ENCODE measurements around the gene PAQR3.
A peak's percentile ranks its signal among the peaks of the same experiment; 100 is the strongest.
"Not testable (repeated sequence)": the region's sequence is repeated elsewhere in the genome, so short reads cannot be mapped to it uniquely, and the experiment has no call there.

PAQR3 gene

DNA sequence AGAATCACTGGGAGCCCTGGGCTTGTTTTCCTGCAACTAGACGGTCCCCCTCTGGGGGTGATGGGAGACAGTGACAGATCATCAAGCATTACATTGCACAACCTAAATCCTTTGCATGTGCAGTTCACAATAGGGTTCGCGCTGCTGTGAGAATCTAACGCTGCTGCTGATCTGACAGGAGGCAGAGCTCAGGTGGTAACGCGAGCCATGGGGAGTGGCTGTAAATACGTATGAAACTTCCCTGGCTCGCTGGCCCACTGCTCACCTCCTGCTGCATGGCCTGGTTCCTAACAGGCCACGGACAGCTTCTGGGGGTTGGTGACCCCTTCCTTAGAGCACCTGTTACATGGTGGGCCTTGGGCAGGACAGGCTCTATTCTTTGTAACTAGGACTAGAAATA, 10.4 kb downstream of the PAQR3 start:
- no peak for DNase-seq (ENCODE audit: low spot score)

DNA sequence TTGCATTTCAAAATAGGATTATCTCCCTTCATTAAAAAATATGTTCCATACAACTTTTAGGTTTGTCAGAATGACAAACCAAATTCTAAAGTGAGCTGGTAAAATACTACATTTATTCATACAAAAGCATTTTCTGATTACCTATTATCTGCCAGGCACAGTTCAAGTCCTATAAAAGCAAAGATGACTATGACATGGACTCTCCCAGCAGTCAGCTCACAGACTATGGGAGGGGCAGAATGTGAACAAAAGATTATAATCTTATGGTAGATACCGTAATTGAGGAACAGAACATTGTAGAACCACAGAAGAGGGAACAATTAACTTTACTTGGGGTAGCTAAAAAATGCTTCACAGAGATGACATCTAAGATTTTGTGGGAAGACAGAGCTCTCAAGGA, 12.4 kb downstream of the PAQR3 start:
- DNase-seq (ENCODE audit: low spot score): no peak

DNA sequence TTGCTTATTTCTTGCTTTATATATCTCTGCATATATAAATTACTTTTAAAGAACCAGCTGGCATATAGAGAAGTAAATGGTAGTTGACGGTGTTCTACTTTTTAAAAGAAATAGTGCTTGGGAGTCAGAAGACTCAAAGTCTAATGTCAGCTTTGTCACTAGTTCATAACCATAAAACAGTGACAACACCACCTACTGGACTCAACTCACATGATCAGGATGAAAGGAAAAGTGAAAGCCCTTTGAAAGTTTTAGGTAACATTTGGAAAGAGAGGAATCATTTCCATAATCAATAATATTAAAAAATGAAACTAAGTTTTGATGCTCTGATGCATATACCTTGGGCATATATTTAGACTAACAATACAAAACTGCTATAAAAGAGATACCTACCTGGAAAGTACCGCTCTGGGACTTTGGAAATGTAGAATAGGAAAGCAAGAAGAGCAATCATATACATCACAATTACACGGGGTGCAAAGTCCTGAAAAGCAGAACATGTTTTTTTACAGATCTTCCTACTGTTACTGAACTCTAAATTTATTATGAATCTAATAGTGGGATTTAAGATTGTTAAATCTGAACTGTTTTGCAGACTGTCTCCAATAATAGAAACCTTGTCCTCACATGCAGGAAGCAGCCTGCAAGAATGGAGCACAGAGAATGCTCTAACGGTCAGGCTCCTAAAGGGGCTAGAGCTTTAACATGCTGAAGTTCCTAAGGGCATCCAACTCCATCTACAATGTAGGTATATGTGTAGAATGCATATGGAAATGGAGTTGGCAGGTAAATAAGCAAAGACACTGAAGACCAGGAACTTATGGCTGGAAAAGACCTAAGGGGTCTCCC, 15.6 kb downstream of the PAQR3 start:
- DNase-seq (ENCODE audit: low spot score): no peak

DNA sequence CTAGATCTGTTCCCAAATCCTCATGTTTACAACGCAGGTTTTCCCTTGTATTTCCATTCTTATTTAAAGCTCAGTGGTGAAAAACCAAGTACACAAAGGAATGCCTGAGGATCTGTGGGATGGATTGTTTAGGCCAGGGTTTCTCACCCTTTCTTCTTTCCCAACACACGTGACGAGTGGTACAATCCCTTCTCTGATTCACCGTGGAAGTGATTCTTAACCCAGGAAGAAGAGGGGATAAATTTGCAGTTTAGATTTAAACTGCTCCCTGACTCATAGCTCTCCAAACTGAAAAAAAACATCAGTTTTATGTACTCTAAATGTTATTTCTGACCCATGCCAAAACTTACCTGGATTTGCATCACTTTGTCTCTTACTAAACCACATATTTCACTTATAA, 17.0 kb downstream of the PAQR3 start:
- DNase-seq (ENCODE audit: low spot score): peak; percentile 20

DNA sequence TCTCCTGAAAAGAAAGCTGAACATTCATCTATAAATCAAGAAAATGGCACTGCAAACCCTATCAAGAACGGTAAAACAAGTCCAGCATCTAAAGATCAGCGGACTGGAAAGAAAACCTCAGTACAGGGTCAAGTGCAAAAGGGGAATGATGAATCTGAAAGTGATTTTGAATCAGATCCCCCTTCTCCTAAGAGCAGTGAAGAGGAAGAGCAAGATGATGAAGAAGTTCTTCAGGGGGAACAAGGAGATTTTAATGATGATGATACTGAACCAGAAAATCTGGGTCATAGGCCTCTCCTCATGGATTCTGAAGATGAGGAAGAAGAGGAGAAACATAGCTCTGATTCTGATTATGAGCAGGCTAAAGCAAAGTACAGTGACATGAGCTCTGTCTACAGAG, 28.6 kb downstream of the PAQR3 start:
- no peak for DNase-seq (ENCODE audit: low spot score)

DNA sequence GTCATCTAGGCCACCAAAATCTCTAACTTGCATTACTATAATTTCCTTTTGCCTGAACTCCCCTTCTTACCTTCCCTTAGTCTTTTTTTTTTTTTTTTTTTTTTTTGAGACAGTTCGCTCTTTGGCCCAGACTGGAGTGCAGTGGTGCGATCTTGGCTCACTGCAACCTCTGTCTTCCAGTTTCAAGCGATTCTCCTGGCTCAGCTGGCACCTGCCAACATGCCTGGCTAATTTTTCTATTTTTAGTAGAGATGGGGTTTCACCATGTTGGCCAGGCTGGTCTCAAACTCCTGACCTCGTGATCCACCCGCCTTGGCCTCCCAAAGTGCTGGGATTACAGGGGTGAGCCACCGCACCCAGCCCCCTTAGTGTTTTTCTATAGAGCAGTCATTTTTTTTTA, 30.3 kb downstream of the PAQR3 start:
- DNase-seq (ENCODE audit: low spot score): not testable (repeated sequence)

DNA sequence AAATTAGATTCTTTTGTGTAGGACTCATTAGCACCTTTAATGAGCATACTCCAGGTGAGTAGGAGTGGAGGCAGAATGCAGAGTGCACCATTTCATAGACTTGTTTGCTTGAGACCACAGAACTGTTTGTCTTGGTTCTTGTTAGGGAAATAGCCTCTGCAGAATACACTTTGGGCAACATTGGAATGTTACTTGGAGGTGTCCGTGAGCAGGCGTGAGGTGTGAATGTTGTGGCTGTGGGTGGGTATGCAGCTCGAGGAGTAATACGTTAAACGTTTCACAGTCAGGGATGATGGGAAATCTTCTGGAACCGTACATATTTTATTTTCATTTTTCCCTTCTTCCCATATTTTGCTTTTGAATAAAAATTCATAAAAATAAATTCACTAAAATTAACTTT, 31.6 kb downstream of the PAQR3 start:
- no peak for DNase-seq (ENCODE audit: low spot score)

DNA sequence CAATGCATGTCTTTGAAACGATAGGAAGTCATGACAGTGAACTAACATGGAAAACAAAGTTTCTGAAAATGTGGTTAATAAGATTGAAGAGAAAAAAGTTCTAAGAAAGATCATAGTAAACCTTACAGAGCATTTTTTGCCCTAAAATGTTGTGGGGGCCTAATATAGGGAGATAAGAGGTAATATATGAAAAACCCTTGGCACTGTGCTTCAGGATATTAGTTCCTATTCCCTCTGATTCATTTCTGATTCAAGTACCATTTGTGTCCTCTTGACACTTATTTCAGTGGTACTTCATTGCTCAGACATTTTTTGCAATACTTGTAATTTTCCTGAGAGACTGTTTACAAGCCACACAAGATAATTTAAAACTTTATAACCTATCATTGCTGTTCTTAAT, 35.1 kb downstream of the PAQR3 start:
- no peak for DNase-seq (ENCODE audit: low spot score)

DNA sequence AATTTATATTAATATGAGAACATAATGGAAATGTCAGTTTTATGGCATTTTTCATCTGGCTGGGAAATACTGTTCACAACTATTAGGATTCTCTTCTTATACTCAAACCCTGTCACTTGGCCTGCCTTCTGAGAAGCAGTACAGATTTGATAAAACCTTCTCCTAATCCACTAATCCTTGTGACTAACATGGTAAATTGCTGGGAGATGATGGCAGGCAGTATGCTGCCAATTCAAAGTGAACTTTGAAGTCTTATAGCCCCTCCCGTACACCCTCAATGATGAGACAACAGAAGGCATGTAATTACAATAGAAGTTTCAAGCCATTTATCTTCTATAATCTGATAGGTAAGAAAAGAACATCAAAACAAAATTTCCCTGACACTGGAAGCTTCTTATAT, 36.9 kb downstream of the PAQR3 start:
- no peak for DNase-seq (ENCODE audit: low spot score)

DNA sequence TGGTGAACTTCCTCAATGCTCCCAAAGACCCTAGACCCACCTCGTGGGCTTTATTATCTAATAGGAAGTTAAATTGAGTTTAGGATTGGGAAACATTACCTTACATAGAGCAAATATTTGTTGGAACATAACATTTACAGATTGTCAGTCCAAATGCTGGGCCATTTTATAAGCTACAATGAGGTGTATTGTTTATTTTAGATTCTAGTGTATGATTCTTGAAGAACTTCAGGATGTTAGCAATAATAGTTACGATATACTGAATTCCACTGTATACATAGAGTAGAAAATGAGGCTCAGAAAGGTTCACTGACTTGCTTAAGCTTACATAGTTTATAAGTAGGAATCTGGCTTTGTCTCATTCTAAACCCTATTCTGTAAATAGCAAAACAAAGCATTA, 37.4 kb downstream of the PAQR3 start:
- DNase-seq (ENCODE audit: low spot score): no peak

DNA sequence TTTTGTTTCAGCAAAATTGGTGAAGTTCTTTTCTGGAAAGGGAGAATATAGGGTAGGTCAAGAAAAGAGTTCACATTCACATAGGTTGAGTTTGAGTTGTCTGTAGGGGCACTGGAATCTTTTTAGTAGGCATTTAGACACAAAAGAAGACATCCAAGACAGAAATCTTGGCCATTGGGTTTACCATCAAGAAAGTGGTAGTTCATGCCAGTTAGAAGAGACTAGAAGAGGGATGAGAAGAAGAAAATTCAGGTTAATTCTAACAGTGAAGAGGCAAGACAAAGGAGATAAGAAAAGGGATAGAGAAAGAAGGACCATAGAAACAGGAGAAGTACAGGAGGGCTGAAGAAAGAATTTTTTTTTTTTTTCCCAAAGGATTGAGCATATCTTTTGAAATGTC, 39.9 kb downstream of the PAQR3 start:
- no peak for DNase-seq (ENCODE audit: low spot score)

DNA sequence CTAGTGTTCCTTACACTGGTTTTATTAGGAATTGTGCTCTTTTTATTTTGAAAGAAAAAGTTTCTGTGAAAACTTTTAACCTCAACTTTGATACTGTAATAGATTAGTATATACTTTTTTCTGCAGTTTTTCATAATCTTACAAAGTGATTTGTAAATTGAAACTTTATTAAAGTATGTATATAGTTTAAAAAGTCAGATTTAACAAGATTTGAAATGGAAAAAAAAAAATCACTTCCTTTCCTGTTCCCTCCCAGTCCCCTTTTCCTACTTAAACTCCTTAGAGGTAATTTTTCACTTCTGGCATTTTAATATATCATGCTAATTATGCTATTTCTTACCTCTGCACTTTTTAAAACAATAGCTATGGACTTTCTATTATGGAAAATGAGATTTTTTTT, 49.3 kb downstream of the PAQR3 start:
- no peak for DNase-seq (ENCODE audit: low spot score)

DNA sequence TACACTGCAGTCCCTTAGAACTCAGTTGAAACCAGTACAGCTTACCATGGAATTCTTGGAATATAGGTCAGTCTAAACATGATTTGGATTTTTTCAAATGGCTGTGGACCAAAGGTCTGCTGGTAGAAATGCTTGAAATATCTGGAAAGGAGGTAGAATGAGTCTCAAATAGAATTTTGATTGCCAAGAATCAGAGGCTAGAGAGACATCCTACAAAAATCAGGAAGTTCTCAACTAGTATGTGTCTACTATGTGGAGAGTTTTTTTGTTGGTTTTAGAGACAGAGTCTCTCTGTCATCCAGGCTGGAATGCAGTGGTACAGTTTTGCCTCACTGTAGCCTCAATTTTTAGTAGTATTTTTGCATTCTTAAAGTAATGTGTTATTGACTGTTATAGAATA, 53.6 kb downstream of the PAQR3 start:
- DNase-seq (ENCODE audit: low spot score): peak; percentile 35

DNA sequence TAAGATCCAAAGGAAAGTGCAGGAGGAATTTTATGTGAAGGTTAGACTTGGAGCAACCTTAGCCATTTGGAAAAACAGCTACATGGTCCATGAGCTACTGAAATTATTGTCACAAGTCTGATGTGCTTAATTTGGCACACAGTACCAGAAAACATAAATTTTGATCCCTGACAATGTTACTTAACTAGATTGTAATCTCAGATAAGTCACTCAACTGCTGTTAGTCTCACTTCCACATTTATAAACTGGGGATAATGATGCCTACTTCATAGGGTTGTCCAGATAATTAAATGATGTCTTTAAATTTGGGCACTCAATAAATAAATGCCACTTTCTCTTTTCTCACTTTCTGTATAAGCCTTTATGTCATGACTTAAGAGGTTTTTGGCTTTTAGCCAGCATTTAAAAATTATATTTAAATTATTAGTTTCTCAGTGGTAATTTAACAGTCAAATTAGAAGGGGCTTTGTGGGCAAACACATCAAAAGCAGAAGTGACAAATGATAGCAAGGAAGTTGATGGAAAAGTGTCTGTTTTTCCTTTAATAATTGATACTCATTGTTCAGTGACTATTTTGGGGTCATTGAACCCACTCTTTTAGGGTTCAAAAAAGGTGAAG, 58.3 kb downstream of the PAQR3 start:
- no peak for DNase-seq (ENCODE audit: low spot score)

DNA sequence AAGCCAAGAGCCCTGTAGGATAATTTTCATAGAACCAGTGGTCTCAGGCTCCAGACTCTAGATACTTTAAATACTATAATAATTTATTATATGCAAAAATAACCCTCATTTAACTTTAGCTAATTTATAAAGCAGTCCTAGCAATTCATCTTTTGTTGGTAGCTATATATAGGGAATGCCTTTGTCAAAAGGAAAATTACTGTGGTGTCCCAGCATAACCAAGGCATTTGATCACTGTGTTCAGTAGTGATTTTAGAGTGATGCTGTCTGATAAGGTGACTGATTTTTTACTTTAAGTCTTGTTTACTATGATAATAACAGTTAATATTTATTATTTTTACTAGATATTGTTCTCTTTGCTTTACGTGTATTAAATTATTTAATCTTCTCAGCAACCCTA, 61.2 kb downstream of the PAQR3 start:
- DNase-seq (ENCODE audit: low spot score): no peak

DNA sequence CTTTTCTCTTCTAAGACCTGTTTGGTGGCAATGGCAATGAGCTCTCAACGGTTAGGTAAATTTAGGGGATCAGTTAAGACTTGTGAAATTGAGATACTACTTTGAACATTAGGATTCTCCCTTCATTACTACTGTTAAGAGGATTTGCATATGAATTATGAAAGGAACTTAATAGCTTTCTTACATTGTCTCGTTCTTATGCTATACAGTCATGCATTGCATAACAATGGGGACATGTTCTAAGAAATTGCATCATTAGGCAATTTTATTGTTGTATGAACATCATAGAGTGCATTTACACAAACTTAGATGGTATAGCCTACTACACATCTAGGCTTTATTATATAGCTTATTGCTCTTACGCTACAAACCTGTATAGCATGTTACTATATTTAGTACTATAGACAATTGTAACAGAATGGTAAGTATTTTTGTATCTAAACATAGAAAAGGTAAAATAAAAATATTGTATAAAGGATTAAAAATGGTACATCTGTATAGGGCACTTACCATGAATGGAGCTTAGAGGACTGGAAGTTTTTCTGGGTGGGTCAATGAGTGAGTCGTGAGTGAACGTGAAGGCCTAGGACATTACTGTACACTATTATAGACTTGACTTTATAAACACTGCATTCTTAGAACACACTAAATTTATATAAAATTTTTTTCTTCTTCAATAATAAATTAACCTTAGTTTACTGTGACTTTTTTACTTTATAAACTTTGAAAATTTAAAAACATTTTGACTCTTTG, 62.5 kb downstream of the PAQR3 start:
- DNase-seq (ENCODE audit: low spot score): no peak

DNA sequence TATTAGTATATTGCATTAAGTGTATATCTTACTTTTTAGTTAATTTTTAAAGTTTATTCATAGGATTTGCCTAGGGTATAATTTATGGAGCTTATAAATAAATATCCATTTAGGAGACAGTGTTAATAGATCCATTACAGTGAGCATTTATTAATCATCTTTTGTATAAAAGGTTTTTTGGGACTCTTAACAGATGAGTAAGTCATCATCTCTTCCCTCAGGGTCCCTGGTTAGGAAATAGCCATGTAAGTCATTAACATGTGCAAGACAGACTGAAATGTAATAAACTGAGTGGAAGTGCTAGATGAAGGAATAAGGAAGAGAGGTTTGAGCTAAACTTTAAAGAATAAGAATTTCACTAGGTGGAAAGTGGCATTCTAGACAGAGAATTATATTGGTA, 69.2 kb downstream of the PAQR3 start:
- no peak for DNase-seq (ENCODE audit: low spot score)

DNA sequence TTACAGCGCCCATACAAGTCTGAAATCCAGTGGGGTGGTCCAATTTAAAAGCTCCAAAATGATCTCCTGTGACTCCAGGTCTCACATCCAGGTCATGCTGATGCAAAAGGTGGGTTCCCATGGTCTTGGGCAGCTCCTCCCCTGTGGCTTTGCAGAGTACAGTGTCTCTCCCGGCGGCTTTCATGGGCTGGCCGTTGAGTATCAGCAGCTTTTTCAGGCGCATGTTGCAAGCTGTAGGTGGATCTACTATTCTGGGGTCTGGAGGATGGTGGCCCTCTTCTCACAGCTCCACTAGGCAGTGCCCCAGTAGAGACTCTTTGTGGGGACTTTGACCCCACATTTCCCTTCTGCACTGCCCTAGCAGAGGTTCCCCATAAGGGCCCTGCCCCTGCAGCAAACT, 70.5 kb downstream of the PAQR3 start:
- DNase-seq (ENCODE audit: low spot score): not testable (repeated sequence)

DNA sequence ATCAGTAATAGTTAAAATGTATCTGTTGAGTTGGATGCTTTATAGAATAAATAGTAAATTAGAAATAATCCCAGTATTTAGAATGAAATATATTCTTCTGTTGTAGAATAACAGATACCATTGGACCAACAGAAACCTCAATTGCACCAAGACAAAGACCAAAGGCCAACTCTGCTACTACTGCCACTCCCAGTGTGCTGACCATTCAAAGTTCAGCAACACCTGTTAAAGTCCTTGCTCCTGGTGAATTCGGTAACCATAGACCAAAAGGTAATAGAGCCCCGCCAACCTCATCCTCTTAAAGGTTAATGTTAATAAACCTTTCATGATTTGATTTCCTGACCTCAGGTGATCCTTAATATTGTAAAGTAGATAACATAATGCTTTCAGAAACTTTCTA, 73.8 kb downstream of the PAQR3 start:
- DNase-seq (ENCODE audit: low spot score): no peak

DNA sequence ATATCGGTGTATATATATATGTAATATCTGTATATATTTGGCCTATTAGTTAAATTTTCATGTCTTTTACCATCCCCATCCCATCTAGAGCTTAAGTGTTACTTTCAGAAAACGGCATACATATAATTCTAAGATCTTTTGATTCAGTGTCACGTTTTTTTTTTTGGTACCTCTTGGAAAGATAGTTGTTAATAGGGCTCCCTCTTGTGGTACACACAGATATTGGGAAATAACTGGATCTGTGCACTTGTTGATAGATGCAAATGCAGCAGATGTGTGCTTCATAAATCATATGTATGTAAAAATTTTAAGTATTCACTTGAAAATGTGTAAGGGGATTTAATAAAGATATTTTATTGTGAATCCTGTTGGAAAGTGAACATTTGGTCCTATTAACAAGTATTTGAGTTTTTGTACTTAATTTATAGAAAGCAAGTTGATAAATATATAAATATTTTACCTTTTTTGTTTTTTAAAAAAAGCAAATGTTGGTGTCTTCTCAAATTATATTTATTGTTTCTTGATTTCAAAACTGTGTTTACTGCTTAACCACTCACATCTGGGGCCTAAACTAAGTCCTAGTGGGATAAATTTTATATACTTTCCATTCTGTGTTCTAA, 74.7 kb downstream of the PAQR3 start:
- peak; percentile 54 for DNase-seq (ENCODE audit: low spot score)

DNA sequence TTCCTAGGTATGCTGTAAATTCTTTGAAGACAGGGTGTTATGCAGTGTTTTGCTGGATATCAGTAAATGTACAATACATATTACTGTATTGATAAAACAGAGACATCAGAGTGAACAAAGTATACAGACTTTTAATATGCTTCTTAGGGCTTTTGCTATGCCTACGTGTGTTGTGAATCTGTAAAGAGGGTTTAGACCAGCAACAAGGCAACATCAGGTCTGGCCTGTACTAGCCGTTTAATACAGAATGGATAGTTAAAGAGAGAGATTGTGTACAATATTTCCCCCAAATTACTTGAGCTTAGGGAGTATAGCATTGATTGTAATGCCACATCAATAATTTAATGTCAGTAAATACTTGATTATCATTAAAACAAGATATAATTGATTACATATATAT, 75.2 kb downstream of the PAQR3 start:
- no peak for DNase-seq (ENCODE audit: low spot score)

DNA sequence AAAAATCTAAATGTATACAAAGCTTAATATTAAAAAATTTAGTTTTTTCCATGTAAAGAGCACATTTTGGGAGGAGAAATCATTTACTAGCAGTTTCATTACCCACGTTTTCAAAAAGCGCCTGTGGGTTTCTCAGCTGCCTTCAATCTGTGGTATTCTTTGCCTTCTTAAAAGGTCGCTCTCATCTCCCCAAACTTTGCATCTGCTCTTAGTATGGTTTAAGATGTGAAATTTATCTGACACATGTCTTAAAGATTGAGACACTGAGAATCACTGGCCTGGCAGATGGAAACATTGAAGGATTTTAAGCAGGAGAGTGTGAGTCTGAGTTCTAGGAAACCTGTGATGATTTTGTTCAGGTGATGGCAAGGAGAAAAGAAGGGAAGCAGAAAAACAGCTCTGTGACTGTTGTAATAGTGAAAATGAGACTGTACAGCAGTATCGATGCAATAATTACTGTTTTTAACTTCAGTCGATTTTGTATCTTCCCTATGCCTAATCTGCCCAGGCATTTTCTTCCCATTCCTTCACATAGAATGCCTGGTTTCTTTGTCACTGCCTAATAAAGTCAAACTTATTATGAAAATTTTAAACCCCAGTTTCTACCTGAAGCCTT, 75.9 kb downstream of the PAQR3 start:
- DNase-seq (ENCODE audit: low spot score): no peak
